Measurements from ENCODE around the gene LCE3B. TPM values are rescaled to one million over a fixed set of nuclear protein-coding genes. Genes with fewer than 3 reads are reported as not detected.

Gene LCE3B
- polyA plus RNA-seq, 1 donor from 2014 or later, result not detected

DNA sequence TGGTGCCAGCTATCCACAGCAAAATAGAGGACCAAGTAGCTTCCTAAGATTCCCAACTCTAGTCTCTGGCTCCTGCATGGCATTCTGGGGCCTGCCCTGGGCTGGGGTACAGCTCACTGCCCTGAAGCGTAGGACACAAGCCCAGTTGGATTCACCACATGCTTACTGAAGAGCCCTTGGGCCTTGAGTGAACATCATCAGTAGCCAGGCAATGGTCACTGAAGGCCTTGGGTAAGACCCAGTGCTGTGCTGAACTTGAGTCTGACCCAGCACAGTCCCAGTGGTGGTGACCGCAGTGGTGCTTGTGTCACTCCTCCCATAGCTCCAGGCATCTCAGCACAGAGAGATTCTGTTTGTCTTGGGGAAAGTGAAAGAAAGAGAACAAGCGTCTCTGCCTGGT is 17.0 kb downstream of the LCE3B start:
- Histone ChIP-seq H3K27ac (ENCODE audit: low read length) (no peak overlapping the region), H3K27me3 (ENCODE audit: insufficient read depth, low read depth, low read length) (no peaks in the 10 kb centered on the region), H3F3A (ENCODE audit: insufficient read depth, low read length, poor library complexity, severe bottlenecking) (no peaks in the 10 kb centered on the region), H3K9me2 (ENCODE audit: insufficient read depth, low read length) (no peaks in the 10 kb centered on the region), H3K9me3 (ENCODE audit: low read length) (no peaks in the 10 kb centered on the region), H3K79me2 (replicated peaks; ENCODE audit: insufficient read depth, low read length) (no peaks in the 10 kb centered on the region), H3K9ac (ENCODE audit: low read length) (no peak overlapping the region), H3K4me2 (ENCODE audit: low read length) (no peak overlapping the region), H3K4me3 (ENCODE audit: low read length) (no peak overlapping the region), H3K36me3 (ENCODE audit: insufficient read depth, low read length) (no peaks in the 10 kb centered on the region), H4K20me1 (ENCODE audit: insufficient read depth) (no peaks in the 10 kb centered on the region), H2AFZ (ENCODE audit: low read depth, low read length) (no peak overlapping the region)
- no peak for TF ChIP-seq EZH2 (IDR thresholded peaks at IDR 0.05; ENCODE audit: borderline replicate concordance, insufficient read depth, low read length, poor library complexity, severe bottlenecking)
- no peak for TF ChIP-seq SMC3 (conservative IDR thresholded peaks at IDR 0.05; ENCODE audit: poor library complexity)
- TF ChIP-seq EP300 (conservative IDR thresholded peaks at IDR 0.05; ENCODE audit: poor library complexity, severe bottlenecking), result no peak
- TF ChIP-seq RAD21 (conservative IDR thresholded peaks at IDR 0.05), result no peak
- TF ChIP-seq MXI1 (conservative IDR thresholded peaks at IDR 0.05; ENCODE audit: poor library complexity, severe bottlenecking), result no peak
- no peak for TF ChIP-seq POLR2AphosphoS5 (IDR thresholded peaks at IDR 0.05)
- TF ChIP-seq REST (IDR thresholded peaks at IDR 0.05; ENCODE audit: borderline replicate concordance), result no peak
- TF ChIP-seq CTCF (IDR thresholded peaks at IDR 0.05; ENCODE audit: poor library complexity, severe bottlenecking), result no peak
- no peak for TF ChIP-seq TAF1 (IDR thresholded peaks at IDR 0.05; ENCODE audit: low read depth)

GRCh38 chr1:152640351-152640750 is 26.7 kb downstream of the LCE3B start:
- no peak overlapping the region for H3K4me2 ChIP-seq (ENCODE audit: low read length)
- H3K9me2 ChIP-seq (ENCODE audit: insufficient read depth, low read length), result no peaks in the 10 kb centered on the region
- H3K27me3 ChIP-seq (ENCODE audit: insufficient read depth, low read depth, low read length), result no peaks in the 10 kb centered on the region
- H3K4me3 ChIP-seq (ENCODE audit: low read length), result no peak overlapping the region
- no peaks in the 10 kb centered on the region for H3K79me2 ChIP-seq (replicated peaks; ENCODE audit: insufficient read depth, low read length)
- no peak overlapping the region for H3K9ac ChIP-seq (ENCODE audit: low read length)
- H3K27ac ChIP-seq (ENCODE audit: low read length), result no peak overlapping the region
- H3F3A ChIP-seq (ENCODE audit: insufficient read depth, low read length, poor library complexity, severe bottlenecking), result no peaks in the 10 kb centered on the region
- H3K36me3 ChIP-seq (ENCODE audit: insufficient read depth, low read length), result no peaks in the 10 kb centered on the region
- peaks cover 7% of the 10 kb centered on the region for H3K9me3 ChIP-seq (ENCODE audit: low read length)
- H2AFZ ChIP-seq (ENCODE audit: low read depth, low read length), result no peak overlapping the region
- TF ChIP-seq EP300 (conservative IDR thresholded peaks at IDR 0.05; ENCODE audit: poor library complexity, severe bottlenecking), result no peak
- no peak for TF ChIP-seq EZH2 (IDR thresholded peaks at IDR 0.05; ENCODE audit: borderline replicate concordance, insufficient read depth, low read length, poor library complexity, severe bottlenecking)
- TF ChIP-seq MXI1 (conservative IDR thresholded peaks at IDR 0.05; ENCODE audit: poor library complexity, severe bottlenecking), result no peak
- TF ChIP-seq TAF1 (IDR thresholded peaks at IDR 0.05; ENCODE audit: low read depth), result no peak
- TF ChIP-seq CTCF (IDR thresholded peaks at IDR 0.05; ENCODE audit: poor library complexity, severe bottlenecking), result no peak
- no peak for TF ChIP-seq POLR2AphosphoS5 (IDR thresholded peaks at IDR 0.05)
- TF ChIP-seq REST (IDR thresholded peaks at IDR 0.05; ENCODE audit: borderline replicate concordance), result no peak
- no peak for TF ChIP-seq RAD21 (conservative IDR thresholded peaks at IDR 0.05)
- no peak for TF ChIP-seq SMC3 (conservative IDR thresholded peaks at IDR 0.05; ENCODE audit: poor library complexity)
- H4K20me1 ChIP-seq (ENCODE audit: insufficient read depth), result no peaks in the 10 kb centered on the region

All from neural cell (in vitro differentiated cells).